Activated CD8-positive, alpha-beta memory T cell treated with anti-CD3 and anti-CD28 coated beads for 36 hours (primary cell): ENCODE results near the gene NUBP2. TPM values are rescaled to one million over a fixed set of nuclear protein-coding genes. Genes with fewer than 3 reads are reported as not detected.

Experiments used
- CTCF ChIA-PET: fragments of 350-600 bp; sonication (Branson Sonifier 250); formaldehyde crosslinking; loops from one replicate; lab custom pipeline; 2021; ENCODE audit warnings: antibody characterized with exemption; lab: Charles Lee
- POLR2A ChIA-PET: fragments of 350-600 bp; sonication (Branson Sonifier 250); formaldehyde crosslinking; loops from one replicate; lab custom pipeline; 2021; ENCODE audit warnings: antibody characterized with exemption; lab: Charles Lee
- total RNA-seq, 2 experiments: library from RNA; stranded (reverse); gene quantifications; one replicate each; pipeline ENCODE4 v1.2.3, GENCODE V29; 2021

The NUBP2 gene
- total RNA-seq, 2 experiments from 2014 or later: 72.7 to 80.2 TPM

GRCh38 chr16:1831186-1832075 lies 48.7 kb downstream of the NUBP2 start:
- ChIA-PET CTCF (no interaction called here), POLR2A (no interaction called here)

GRCh38 chr16:1832838-1833454 lies 50.2 kb downstream of the NUBP2 start:
- ChIA-PET POLR2A (no interaction called here), CTCF (interaction anchor here (0.6 kb wide), 1 partner anchor 322 kb away, joined by 3 read pairs; no protein-coding TSS in a partner anchor)

GRCh38 chr16:1834096-1834495 lies 51.3 kb downstream of the NUBP2 start:
- POLR2A ChIA-PET: no interaction called here

More at GRCh38 chr16:1834096-1834495, 51.3 kb downstream of the NUBP2 start:
- CTCF ChIA-PET: interaction anchor here (0.6 kb wide), 2 partner anchors 10 to 544 kb away, joined by 3 read pairs; no protein-coding TSS in a partner anchor

Other genes starting within 250 kb of the NUBP2 start
- gene TMEM204, start 249.3 kb upstream of the NUBP2 start, total RNA-seq: 10 to 100 TPM; 22.6 to 22.8 TPM
- 10 to 100 TPM; 10.4 to 11.0 TPM for gene IFT140, start 170.9 kb upstream of the NUBP2 start, total RNA-seq
- 10 to 100 TPM; 23.6 to 24.3 TPM for gene CRAMP1, start 170.6 kb upstream of the NUBP2 start, total RNA-seq
- 100 to 1,000 TPM; 101 to 109 TPM for gene JPT2, start 104.7 kb upstream of the NUBP2 start, total RNA-seq
- 10 to 100 TPM; 57.1 to 57.4 TPM for gene MAPK8IP3, start 76.8 kb upstream of the NUBP2 start, total RNA-seq
- 10 to 100 TPM; 27.0 to 30.0 TPM for gene NME3, start 11.4 kb upstream of the NUBP2 start, total RNA-seq
- gene EME2, start 10.2 kb upstream of the NUBP2 start, total RNA-seq: 10 to 100 TPM; 20.3 TPM
- gene MRPS34, start 9.8 kb upstream of the NUBP2 start, total RNA-seq: 100 to 1,000 TPM; 197 to 199 TPM
- 10 to 100 TPM; 21.4 to 22.1 TPM for gene SPSB3, start 389 bp upstream of the NUBP2 start, total RNA-seq
- not detected for gene IGFALS, start 10.7 kb downstream of the NUBP2 start, total RNA-seq
- gene HAGH, start 43.9 kb downstream of the NUBP2 start, total RNA-seq: 10 to 100 TPM; 34.4 to 35.8 TPM
- gene FAHD1, start 44.2 kb downstream of the NUBP2 start, total RNA-seq: 10 to 100 TPM; 18.7 to 20.7 TPM
- gene MEIOB, start 89.2 kb downstream of the NUBP2 start, total RNA-seq: not detected
- not detected for gene HS3ST6, start 135.5 kb downstream of the NUBP2 start, total RNA-seq
- gene MSRB1, start 160.2 kb downstream of the NUBP2 start, total RNA-seq: 10 to 100 TPM; 23.5 to 24.7 TPM
- gene RPL3L, start 171.7 kb downstream of the NUBP2 start, total RNA-seq: under 1 TPM in 1 of 2 experiments, not detected in 1; 0.36 TPM
- 100 to 1,000 TPM; 153 to 155 TPM for gene NDUFB10, start 176.6 kb downstream of the NUBP2 start, total RNA-seq
- 1,000 to 10,000 TPM; 4,851 to 4,954 TPM for gene RPS2, start 181.9 kb downstream of the NUBP2 start, total RNA-seq
- not detected for gene RNF151, start 183.9 kb downstream of the NUBP2 start, total RNA-seq
- gene TBL3, start 189.1 kb downstream of the NUBP2 start, total RNA-seq: 10 to 100 TPM; 73.5 to 74.8 TPM
- gene NOXO1, start 198.5 kb downstream of the NUBP2 start, total RNA-seq: under 1 TPM; 0.23 to 0.36 TPM
- gene GFER, start 201.2 kb downstream of the NUBP2 start, total RNA-seq: 10 to 100 TPM; 39.1 to 43.3 TPM
- 1 to 10 TPM; 4.6 to 4.7 TPM for gene SYNGR3, start 207.0 kb downstream of the NUBP2 start, total RNA-seq
- 10 to 100 TPM; 94.2 to 95.6 TPM for gene ZNF598, start 226.9 kb downstream of the NUBP2 start, total RNA-seq
- 10 to 100 TPM; 15.8 to 18.1 TPM for gene NPW, start 236.8 kb downstream of the NUBP2 start, total RNA-seq
- gene NHERF2, start 243.9 kb downstream of the NUBP2 start, total RNA-seq: 1 to 10 TPM; 4.0 to 5.2 TPM